ENCODE measurements around the gene SEC14L5.

GRCh38 chr16:4991754-4992153, 33.6 kb downstream of the SEC14L5 start:
- TF ChIP-seq POLR2A (IDR thresholded peaks at IDR 0.05; ENCODE audit: low read depth, low read length) (no peak), CTCF (IDR thresholded peaks at IDR 0.05; ENCODE audit: extremely low read depth in 1 of 2, insufficient read depth in 1 of 2, low read depth in 1 of 2, low read length in 2 of 2) (no peak), EZH2 (IDR thresholded peaks at IDR 0.05; ENCODE audit: borderline replicate concordance, low read depth, low read length, severe bottlenecking) (no peak), POLR2AphosphoS5 (IDR thresholded peaks at IDR 0.05; ENCODE audit: insufficient read depth, low read depth, low read length) (no peak), JUN (IDR thresholded peaks at IDR 0.05; ENCODE audit: borderline replicate concordance, insufficient read depth, insufficient read length, low read depth) (no peak), GATA2 (IDR thresholded peaks at IDR 0.05; ENCODE audit: insufficient read depth, insufficient read length, low read depth, low read length) (no peak)

All from endothelial cell of umbilical vein (primary cell).